ENCODE data around the gene CRADD. TPM values are rescaled to one million over a fixed set of nuclear protein-coding genes. Genes with fewer than 3 reads are reported as not detected.

Gene CRADD
- total RNA-seq, 2 donors from 2014 or later: 27.2 to 75.2 TPM

DNA sequence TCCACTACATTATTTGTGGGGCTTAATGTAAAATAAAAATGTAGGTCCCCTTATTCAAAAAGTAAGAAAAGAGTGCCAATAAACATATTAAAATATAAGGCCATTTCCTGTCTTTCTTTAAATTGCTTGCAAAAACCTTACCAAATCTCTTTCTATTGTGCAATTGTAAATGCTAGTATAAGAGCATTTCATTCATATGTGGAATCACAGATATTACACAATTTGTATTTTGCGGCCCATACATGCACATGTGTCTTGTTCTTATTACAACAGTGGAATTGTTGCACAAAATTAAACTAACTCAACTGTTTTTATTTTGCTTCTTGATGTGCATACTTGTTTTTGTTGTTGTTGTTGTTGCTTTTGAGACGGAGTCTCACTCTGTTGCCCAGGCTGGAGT, 20.1 kb upstream of the CRADD start:
- no peak for ATAC-seq
- intact Hi-C loops (cut with DNase I): no loop called here
- H3K4me3 ChIP-seq: no peak overlapping the region

GRCh38 chr12:93661021-93661420, 16.2 kb upstream of the CRADD start:
- intact Hi-C loops (cut with DNase I): no loop called here
- Histone ChIP-seq H3K4me1 (no peaks in the 10 kb centered on the region), H3K27ac (no peak overlapping the region), H3K4me3 (no peak overlapping the region), H3K36me3 (replicated peaks in 1 of 2; ENCODE audit: insufficient read depth in 1 of 2, low read depth in 2 of 2) (no peaks in the 10 kb centered on the region), H3K9me3 (no peaks in the 10 kb centered on the region), H3K27me3 (no peaks in the 10 kb centered on the region)
- 54% methylated on average over 3 of the region's 3 CpGs for whole genome bisulfite sequencing, 2 donors
- TF ChIP-seq POLR2A (IDR thresholded peaks at IDR 0.05) (no peak), CTCF (IDR thresholded peaks at IDR 0.05) (no peak)
- ATAC-seq (no peak), DNase-seq (no peak)

More for the DNA sequence above, 20.1 kb upstream of the CRADD start:
- Histone ChIP-seq H3K27ac (no peak overlapping the region), H3K36me3 (replicated peaks in 1 of 2; ENCODE audit: insufficient read depth in 1 of 2, low read depth in 2 of 2) (no peaks in the 10 kb centered on the region), H3K4me1 (no peaks in the 10 kb centered on the region), H3K27me3 (no peaks in the 10 kb centered on the region), H3K9me3 (no peaks in the 10 kb centered on the region)
- no peak for DNase-seq
- WGBS, 2 donors: 97% methylated on average over 2 of the region's 2 CpGs
- TF ChIP-seq CTCF (IDR thresholded peaks at IDR 0.05): no peak
- no peak for TF ChIP-seq POLR2A (IDR thresholded peaks at IDR 0.05)

DNA sequence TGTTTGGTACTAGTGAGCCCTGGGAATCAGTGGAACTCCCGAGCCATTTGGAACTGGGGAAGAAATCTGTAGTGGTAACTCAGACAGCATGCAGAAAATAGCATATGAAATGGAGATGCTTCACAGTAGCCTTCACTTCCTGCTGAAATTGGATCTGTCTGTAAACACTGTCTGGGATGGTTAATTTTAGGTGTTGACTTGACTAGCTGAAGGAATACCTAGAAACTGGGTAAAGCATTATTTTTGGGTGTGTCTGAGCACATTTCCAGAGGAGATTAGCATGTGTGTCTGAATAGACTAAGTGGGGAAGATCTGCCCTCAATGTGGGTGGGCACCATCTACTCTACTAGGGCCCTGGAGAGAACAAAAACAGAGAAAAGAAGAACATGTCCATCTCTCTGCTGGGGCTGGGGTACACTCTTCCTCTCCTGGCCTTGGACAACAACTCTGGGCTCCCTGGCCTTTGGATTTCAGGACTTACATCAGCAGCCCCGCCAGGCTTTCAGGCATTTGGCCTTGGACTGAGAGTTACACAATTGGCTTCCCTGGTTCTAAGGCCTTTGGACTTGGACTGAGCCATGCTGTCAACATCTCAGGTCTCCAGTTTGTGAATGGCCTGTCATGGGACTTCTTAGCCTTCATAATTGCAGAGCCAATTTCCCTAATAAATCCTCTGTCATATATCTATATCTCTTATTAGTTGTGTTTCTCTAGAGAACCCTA, 14.0 kb upstream of the CRADD start:
- Histone ChIP-seq H3K36me3 (replicated peaks in 1 of 2; ENCODE audit: insufficient read depth in 1 of 2, low read depth in 2 of 2) (no peaks in the 10 kb centered on the region), H3K4me1 (no peaks in the 10 kb centered on the region), H3K27me3 (no peaks in the 10 kb centered on the region), H3K9me3 (no peaks in the 10 kb centered on the region), H3K4me3 (no peak overlapping the region), H3K27ac (no peak overlapping the region)
- 47 to 63% methylated on average over 2 of the region's 2 CpGs for WGBS, 2 donors
- TF ChIP-seq POLR2A (IDR thresholded peaks at IDR 0.05) (no peak), CTCF (IDR thresholded peaks at IDR 0.05) (no peak)
- intact Hi-C loops (cut with DNase I): no loop called here
- no peak for ATAC-seq
- DNase-seq: peak in 1 of 4 donors; percentile 21

- DNase-seq: no peak
- Histone ChIP-seq H3K9me3 (no peaks in the 10 kb centered on the region), H3K4me3 (no peak overlapping the region), H3K27me3 (no peaks in the 10 kb centered on the region), H3K27ac (no peak overlapping the region), H3K36me3 (replicated peaks in 1 of 2; ENCODE audit: insufficient read depth in 1 of 2, low read depth in 2 of 2) (no peaks in the 10 kb centered on the region), H3K4me1 (no peaks in the 10 kb centered on the region)
- intact Hi-C loops (cut with DNase I): no loop called here
- no peak for TF ChIP-seq POLR2A (IDR thresholded peaks at IDR 0.05)
- no peak for TF ChIP-seq CTCF (IDR thresholded peaks at IDR 0.05)
- ATAC-seq: no peak
- WGBS, 2 donors: 92 to 94% methylated on average over 4 of the region's 4 CpGs
Measured at GRCh38 chr12:93663729-93664084, 13.5 kb upstream of the CRADD start.

DNA sequence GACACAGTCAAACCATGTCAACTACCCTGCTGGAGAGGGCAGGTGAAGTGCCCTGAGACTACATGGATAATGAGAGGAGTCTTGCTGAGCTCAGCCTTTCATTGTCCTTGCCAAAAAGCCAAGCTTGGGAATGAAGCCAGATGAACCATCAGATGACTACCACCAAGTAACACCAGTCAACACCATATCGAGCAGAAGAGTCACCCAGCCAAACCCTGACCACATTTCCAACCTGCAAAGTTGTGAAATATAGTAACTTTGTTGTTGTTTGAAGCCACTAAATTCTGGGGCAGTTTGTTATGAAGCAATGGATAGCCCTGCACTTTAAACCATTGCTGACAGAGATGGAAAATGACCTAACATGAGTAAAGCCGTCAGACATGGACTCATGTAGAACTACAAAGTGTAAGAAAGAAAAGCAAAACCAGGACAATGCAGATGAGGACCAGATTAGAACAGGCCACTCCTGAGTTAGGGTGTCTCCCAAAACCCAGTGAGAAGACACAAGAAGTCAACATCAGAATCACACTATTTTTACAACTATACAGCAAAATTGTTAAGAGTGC, 12.5 kb upstream of the CRADD start:
- DNase-seq (no peak), ATAC-seq (no peak)
- Histone ChIP-seq H3K4me1 (no peaks in the 10 kb centered on the region), H3K4me3 (no peak overlapping the region), H3K36me3 (replicated peaks in 1 of 2; ENCODE audit: insufficient read depth in 1 of 2, low read depth in 2 of 2) (no peaks in the 10 kb centered on the region), H3K27me3 (no peaks in the 10 kb centered on the region), H3K9me3 (no peaks in the 10 kb centered on the region), H3K27ac (no peak overlapping the region)
- intact Hi-C loops (cut with DNase I): no loop called here
- TF ChIP-seq CTCF (IDR thresholded peaks at IDR 0.05) (no peak), POLR2A (IDR thresholded peaks at IDR 0.05) (no peak)
- WGBS, 2 donors: 82 to 87% methylated on average over 2 of the region's 2 CpGs

All from body of pancreas (tissue), 4 donors.